RWPE1 (cell line): Measurements from ENCODE around the gene TMEM80.

ENCODE experiments used
- CTCF ChIA-PET: fragments of 350-600 bp; sonication (Branson Sonifier 250); formaldehyde crosslinking; extraction: SDS; loops from one replicate; lab custom pipeline; 2021; lab: Yijun Ruan, JAX
- POLR2A ChIA-PET: fragments of 400-600 bp; formaldehyde crosslinking; extraction: SDS; loops from one replicate; lab custom pipeline; 2020; ENCODE audit warnings: antibody characterized with exemption; ENCODE audit not compliant: low non-redundant PET; lab: Yijun Ruan, JAX
- DNase-seq: peaks from one replicate; pipeline ENCODE4 v3.0.0; 2012; ENCODE audit warnings: low spot score
- H3K27ac ChIP-seq: fragments of 450-650 bp; 2 replicates; pipeline ENCODE4 v1.5.1; 2017
- CTCF ChIP-seq: fragments of 450-650 bp; conservative IDR thresholded peaks from 2 replicates; pipeline ENCODE4 v1.5.1; 2017; ENCODE audit warnings: low read depth, mild to moderate bottlenecking

Gene TMEM80

GRCh38 chr11:703506-703905, 7.9 kb downstream of the TMEM80 start:
- POLR2A ChIA-PET: no interaction called here
- CTCF ChIA-PET: interaction anchor here (0.5 to 1.3 kb wide), 2 partner anchors 19 to 413 kb away, joined by 3 to 5 read pairs; no protein-coding TSS in a partner anchor
- no peak for TF ChIP-seq CTCF
- no peak for DNase-seq
- peak overlapping the region; percentile 97 for H3K27ac ChIP-seq

- POLR2A ChIA-PET: interaction anchor here (0.5 to 0.6 kb wide), 3 partner anchors 14 to 342 kb away, joined by 3 to 7 read pairs (median 5); no protein-coding TSS in a partner anchor
- CTCF ChIA-PET: interaction anchor here (0.6 to 1.3 kb wide), 3 partner anchors 19 to 183 kb away, joined by 4 to 5 read pairs (median 4); no protein-coding TSS in a partner anchor
- peak overlapping the region; percentile 97 for H3K27ac ChIP-seq
- TF ChIP-seq CTCF: no peak
- no peak for DNase-seq
Measured at GRCh38 chr11:704228-704674, 8.6 kb downstream of the TMEM80 start.

- peak overlapping the region; percentile 97 for H3K27ac ChIP-seq
- no peak for DNase-seq
- ChIA-PET POLR2A (interaction anchor here (0.5 to 0.6 kb wide), 5 partner anchors 12 to 342 kb away, joined by 3 to 7 read pairs (median 4); no protein-coding TSS in a partner anchor), CTCF (interaction anchor here (0.6 to 1.0 kb wide), 2 partner anchors 18 to 30 kb away, joined by 3 to 4 read pairs; no protein-coding TSS in a partner anchor)
- TF ChIP-seq CTCF: no peak
Measured at GRCh38 chr11:704781-705645, 9.4 kb downstream of the TMEM80 start.

DNA sequence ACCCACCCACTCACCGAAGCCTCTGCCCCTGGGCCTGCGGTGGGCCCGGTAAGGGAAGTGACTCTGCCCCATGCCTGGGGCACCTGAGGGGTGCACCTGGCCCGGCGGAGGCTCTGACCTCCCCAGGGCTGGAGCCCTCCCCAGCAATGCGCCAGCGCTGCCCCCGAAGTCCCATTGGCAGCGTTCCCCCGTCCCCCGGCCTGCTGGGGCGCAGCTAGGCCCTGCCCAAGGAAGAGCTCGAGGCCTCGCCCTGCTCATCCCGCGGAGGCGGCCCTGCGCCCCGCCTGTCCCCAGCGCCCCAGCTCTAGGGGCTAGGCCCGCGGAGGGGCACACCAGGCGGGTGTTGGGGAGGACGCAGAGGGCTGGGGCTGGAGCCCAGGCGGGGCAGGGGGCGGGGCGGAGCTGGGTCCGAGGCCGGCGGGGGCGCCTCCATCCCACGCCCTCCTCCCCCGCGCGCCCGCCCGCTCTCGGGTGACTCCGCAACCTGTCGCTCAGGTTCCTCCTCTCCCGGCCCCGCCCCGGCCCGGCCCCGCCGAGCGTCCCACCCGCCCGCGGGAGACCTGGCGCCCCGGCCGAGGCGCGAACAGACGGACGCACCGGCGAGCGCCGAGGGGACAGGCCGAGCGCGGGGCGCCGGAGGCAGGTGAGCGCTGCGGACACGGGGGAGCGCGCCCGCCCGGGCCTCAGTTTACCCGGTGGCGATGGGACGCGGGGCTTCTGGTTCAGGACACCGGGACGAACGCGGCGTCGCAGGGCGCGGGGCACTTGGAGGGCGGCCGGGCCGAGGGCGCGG, 10.2 kb downstream of the TMEM80 start, which contains the start of gene EPS8L2:
Gene EPS8L2, plus strand, starts transcription at position 586 of the 793 bp plus-strand sequence. CDS start 3,177 bp downstream, outside the sequence.
- peak within 1 kb of the TSS; percentile 97 for H3K27ac ChIP-seq
- POLR2A ChIA-PET: interaction anchor here (0.5 to 1.2 kb wide), 3 partner anchors 13 to 22 kb away, joined by 3 to 4 read pairs (median 4); no protein-coding TSS in a partner anchor
- CTCF ChIA-PET: interaction anchor here (1.0 to 1.3 kb wide), 2 partner anchors 17 to 92 kb away, joined by 3 read pairs; no protein-coding TSS in a partner anchor
- TF ChIP-seq CTCF: no peak
- DNase-seq: no peak

GRCh38 chr11:706439-706956, 10.9 kb downstream of the TMEM80 start:
- no peak for TF ChIP-seq CTCF
- ChIA-PET POLR2A (interaction anchor here (0.7 to 1.2 kb wide), 4 partner anchors 9 to 21 kb away, joined by 3 to 5 read pairs (median 4); partner anchors contain the start of genes DEAF1 and TMEM80), CTCF (interaction anchor here (0.6 to 1.3 kb wide), 3 partner anchors 8 to 93 kb away, joined by 3 to 4 read pairs (median 3); no protein-coding TSS in a partner anchor)
- no peak for DNase-seq
- H3K27ac ChIP-seq: peak overlapping the region; percentile 97
